Right hindlimb (tissue), 1 donor: ENCODE measurements around the gene OR51G2.
"Not testable (repeated sequence)": the region's sequence is repeated elsewhere in the genome, so short reads cannot be mapped to it uniquely, and the experiment has no call there.

ENCODE experiments used
- DNase-seq: peaks from one replicate; pipeline ENCODE4 v3.0.0-alpha.2; 2018

The OR51G2 gene

GRCh38 chr11:4919250-4919649, at the start of gene OR51G2:
Gene OR51G2, minus strand, starts transcription at chr11:4919350. Its CDS starts 3,687 bp downstream, at chr11:4915663.
- no peak for DNase-seq

- DNase-seq = no peak
Measured at GRCh38 chr11:4962816-4963215, 43.7 kb upstream of the OR51G2 start.

- DNase-seq = no peak
Measured at GRCh38 chr11:4960877-4961276, 41.7 kb upstream of the OR51G2 start.

GRCh38 chr11:4957396-4957795, 38.2 kb upstream of the OR51G2 start:
- DNase-seq = no peak

- DNase-seq = not testable (repeated sequence)
Measured at GRCh38 chr11:4955613-4956012, 36.5 kb upstream of the OR51G2 start, which contains the start of gene OR51A2. Gene OR51A2, minus strand, starts transcription at chr11:4955713. Its CDS starts 0 bp downstream, at chr11:4955713.

- DNase-seq = no peak
Measured at GRCh38 chr11:4947505-4947904, 28.4 kb upstream of the OR51G2 start, which contains the start of gene OR51A4. Gene OR51A4, minus strand, starts transcription at chr11:4947605. Its CDS starts 505 bp downstream, at chr11:4947100.

GRCh38 chr11:4936745-4937144, 17.6 kb upstream of the OR51G2 start:
- DNase-seq = no peak

- no peak for DNase-seq
Measured at GRCh38 chr11:4932751-4933150, 13.6 kb upstream of the OR51G2 start.

- DNase-seq = no peak
Measured at GRCh38 chr11:4926608-4927007, 7.5 kb upstream of the OR51G2 start.

- DNase-seq = no peak
Measured at GRCh38 chr11:4924239-4924638, 5.1 kb upstream of the OR51G2 start, which contains the start of gene OR51G1. Gene OR51G1, minus strand, starts transcription at chr11:4924339. Its CDS starts 0 bp downstream, at chr11:4924339.

GRCh38 chr11:4922304-4922703, 3.2 kb upstream of the OR51G2 start:
- no peak for DNase-seq

- DNase-seq = no peak
Measured at GRCh38 chr11:4921796-4922195, 2.6 kb upstream of the OR51G2 start.

- DNase-seq = no peak
Measured at GRCh38 chr11:4916581-4916980, 2.6 kb downstream of the OR51G2 start.

GRCh38 chr11:4903484-4903883, 15.7 kb downstream of the OR51G2 start, which contains the start of gene OR51A7:
Gene OR51A7, plus strand, starts transcription at chr11:4903783. Its CDS starts 3,587 bp downstream, at chr11:4907370.
- no peak for DNase-seq

- no peak for DNase-seq
Measured at GRCh38 chr11:4891996-4892640, 27.0 kb downstream of the OR51G2 start.

GRCh38 chr11:4890279-4890678, 28.9 kb downstream of the OR51G2 start:
- DNase-seq = no peak

- DNase-seq = no peak
Measured at GRCh38 chr11:4887591-4887990, 31.6 kb downstream of the OR51G2 start.

GRCh38 chr11:4886186-4886585, 33.0 kb downstream of the OR51G2 start:
- no peak for DNase-seq

GRCh38 chr11:4884361-4884760, 34.8 kb downstream of the OR51G2 start:
- DNase-seq = no peak

- no peak for DNase-seq
Measured at GRCh38 chr11:4882543-4882942, 36.6 kb downstream of the OR51G2 start.

- peak; percentile 21 for DNase-seq
Measured at GRCh38 chr11:4881860-4882500, 37.2 kb downstream of the OR51G2 start, which contains the start of gene OR51T1. Gene OR51T1, plus strand, starts transcription at chr11:4881900. Its CDS starts 0 bp downstream, at chr11:4881900.

- no peak for DNase-seq
Measured at GRCh38 chr11:4881188-4881587, 38.0 kb downstream of the OR51G2 start.

GRCh38 chr11:4865855-4866254, 53.3 kb downstream of the OR51G2 start:
- DNase-seq = no peak

- no peak for DNase-seq
Measured at GRCh38 chr11:4863876-4864275, 55.3 kb downstream of the OR51G2 start.
